Measurements from ENCODE around the gene TLR9.

Gene TLR9

GRCh38 chr3:52232279-52233107 is 7.0 kb upstream of the TLR9 start:
- no peak for DNase-seq (ENCODE audit: low spot score)

GRCh38 chr3:52231502-52232278 is 6.2 kb upstream of the TLR9 start:
- peak; percentile 85 for DNase-seq (ENCODE audit: low spot score)

DNA sequence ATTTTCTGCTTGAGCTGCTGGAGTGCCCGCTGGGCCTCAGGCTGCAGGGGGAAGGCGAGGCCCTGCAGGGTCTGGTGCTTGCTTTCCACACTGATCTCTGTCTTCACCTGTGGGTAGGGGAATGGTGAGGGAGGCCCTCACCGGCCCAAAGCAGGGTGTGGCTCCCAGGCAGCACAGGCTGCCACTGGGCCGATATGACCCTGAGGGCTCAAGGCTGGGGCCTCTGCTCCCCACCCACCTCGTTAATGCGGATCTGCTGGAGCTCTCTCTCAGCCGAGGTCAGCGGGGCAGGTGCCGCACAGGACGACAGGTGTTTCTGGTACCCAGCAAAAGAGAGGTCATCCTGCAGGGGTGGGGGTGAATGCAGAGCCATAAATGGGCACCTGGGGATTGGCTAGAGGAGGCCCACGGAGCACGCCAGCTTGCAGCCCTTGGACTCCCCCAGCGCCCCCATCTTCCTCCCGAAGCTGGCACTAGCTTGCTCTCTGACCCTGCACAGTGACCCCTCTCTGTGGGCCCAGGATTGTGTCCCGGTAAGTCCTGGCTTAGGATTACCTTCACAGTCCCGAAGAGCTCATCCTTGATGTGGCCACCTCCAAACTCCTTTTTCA is 5.5 kb upstream of the TLR9 start:
- no peak for DNase-seq (ENCODE audit: low spot score)

GRCh38 chr3:52230461-52230860 is 5.0 kb upstream of the TLR9 start:
- DNase-seq (ENCODE audit: low spot score), result no peak

DNA sequence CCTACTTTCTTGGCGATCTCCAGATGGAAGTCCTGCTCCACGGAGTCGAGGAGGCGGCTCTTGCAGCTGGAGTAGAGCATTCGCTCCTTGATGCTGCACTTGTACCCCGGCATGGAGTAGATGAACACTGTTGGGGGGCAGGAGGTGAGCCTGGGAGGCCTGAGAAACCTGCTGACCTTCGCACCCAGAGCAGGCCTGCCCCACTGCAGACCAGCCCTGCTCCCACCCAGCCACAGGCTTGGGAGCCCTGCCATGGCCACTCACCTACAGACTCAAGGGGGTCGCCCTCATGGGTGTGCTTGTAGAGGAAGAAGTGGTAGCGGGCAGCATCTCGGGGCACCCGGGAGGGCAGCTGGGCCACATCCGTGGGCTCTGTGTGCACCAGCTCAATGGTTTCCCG is 4.2 kb upstream of the TLR9 start:
- no peak for DNase-seq (ENCODE audit: low spot score)

- no peak for DNase-seq (ENCODE audit: low spot score)
These were observed 3.4 kb upstream of the TLR9 start for GRCh38 chr3:52228751-52229291.

DNA sequence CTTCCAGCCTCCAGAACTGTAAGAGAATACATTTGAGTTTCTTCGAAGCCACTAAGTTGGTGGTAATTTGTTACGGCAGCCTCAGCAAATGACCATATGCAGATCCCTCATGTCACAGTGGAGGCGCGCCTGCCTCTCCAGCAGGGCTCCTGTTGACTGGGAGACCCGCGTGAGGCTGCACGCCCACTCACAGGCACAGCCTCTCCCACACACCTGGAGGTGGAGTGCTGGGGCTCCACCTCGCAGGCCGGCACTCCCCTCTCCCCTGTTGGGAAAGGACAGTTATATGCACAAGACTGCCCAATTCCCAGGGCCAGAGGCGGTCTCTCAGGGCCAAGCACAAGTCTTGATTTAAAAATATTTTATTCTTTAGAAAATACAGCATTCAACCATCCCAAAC is 2.8 kb upstream of the TLR9 start:
- DNase-seq (ENCODE audit: low spot score), result no peak

- no peak for DNase-seq (ENCODE audit: low spot score)
These were observed 2.3 kb upstream of the TLR9 start for GRCh38 chr3:52227766-52228165.

DNA sequence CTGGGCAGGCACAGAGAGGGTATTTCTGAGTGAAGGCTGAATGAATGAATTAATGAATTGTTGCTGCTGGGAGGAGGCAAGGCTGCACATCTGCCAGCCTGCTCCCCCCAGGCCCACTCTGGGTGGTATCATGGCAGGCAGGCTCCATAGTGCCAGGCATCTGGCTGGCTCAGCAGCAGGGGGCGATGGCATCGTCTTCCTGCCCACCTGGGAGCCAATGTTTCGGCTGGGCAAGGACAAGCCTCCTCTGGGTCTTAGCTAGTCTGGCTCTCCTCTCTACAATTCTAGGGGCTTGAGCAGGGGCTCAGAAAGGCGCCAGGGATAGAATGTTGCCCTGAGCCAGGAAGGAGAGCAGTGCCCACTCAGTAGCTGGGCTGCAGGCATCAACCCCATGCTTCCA is 1.7 kb upstream of the TLR9 start:
- no peak for DNase-seq (ENCODE audit: low spot score)

DNA sequence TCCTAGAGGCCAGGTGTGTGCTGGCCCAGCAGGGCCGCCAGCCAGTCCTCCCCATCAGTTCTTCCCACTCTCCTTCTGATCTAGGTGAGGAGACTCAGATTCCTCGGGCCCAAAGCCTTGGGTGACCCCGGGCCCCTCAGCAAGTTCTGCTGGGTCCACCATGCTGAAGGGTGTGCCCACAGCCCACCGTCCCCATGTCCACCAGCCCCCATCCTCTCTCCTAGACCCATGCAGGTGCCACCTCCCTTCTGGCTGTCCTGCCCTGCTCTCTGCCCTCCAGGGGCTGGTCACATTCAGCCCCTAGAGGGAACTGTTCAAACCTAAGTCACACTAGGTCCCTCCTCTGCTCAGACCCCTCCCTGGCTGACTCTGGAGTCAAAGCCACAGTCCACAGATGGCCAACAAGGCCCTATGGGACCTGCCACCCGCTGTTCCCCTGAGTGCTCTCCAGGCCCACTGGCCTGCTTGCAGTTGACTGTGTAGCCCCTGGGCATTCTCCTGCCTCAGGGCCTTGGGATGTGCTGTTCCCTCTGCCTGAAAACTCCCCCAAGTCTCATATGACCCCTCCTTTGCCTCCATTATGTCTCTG is 878 bp upstream of the TLR9 start:
- DNase-seq (ENCODE audit: low spot score), result no peak

DNA sequence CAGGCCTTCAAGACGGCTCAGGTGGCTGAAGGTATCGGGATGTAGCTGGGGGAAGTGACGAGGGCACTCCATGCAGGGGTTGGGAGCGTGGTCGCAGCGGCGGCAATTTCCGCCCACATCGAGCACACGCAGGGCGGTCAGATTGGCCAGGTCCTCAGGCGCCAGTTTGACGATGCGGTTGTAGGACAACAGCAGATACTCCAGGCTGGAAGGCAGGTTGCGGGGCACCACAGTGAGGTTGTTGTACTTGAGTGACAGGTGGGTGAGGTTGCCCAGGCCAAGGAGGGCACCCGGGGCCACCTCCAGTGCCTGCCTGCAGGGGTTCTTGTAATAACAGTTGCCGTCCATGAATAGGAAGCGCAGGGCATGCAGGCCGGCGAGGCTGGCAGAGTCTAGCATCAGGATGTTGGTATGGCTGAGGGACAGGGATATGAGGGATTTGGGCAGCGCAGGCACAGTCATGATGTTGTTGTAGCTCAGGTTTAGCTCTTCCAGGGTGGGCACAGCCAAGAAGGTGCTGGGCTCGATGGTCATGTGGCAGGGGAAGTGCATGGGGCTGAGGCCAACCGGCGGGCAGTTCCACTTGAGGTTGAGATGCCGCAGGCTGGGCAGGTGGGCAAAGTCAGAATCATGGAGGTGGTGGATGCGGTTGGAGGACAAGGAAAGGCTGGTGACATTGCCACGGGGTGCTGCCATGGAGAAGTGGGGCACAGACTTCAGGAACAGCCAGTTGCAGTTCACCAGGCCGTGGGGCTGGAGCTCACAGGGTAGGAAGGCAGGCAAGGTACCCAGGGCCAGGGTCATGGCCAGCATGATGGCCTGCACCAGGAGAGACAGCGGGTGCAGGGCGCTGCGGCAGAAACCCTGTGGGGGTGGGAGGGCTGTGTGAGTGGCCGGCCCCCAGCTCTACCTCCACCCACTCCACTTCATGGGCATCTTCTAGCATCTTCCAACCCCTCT is 1.7 kb downstream of the TLR9 start:
- no peak for DNase-seq (ENCODE audit: low spot score)

DNA sequence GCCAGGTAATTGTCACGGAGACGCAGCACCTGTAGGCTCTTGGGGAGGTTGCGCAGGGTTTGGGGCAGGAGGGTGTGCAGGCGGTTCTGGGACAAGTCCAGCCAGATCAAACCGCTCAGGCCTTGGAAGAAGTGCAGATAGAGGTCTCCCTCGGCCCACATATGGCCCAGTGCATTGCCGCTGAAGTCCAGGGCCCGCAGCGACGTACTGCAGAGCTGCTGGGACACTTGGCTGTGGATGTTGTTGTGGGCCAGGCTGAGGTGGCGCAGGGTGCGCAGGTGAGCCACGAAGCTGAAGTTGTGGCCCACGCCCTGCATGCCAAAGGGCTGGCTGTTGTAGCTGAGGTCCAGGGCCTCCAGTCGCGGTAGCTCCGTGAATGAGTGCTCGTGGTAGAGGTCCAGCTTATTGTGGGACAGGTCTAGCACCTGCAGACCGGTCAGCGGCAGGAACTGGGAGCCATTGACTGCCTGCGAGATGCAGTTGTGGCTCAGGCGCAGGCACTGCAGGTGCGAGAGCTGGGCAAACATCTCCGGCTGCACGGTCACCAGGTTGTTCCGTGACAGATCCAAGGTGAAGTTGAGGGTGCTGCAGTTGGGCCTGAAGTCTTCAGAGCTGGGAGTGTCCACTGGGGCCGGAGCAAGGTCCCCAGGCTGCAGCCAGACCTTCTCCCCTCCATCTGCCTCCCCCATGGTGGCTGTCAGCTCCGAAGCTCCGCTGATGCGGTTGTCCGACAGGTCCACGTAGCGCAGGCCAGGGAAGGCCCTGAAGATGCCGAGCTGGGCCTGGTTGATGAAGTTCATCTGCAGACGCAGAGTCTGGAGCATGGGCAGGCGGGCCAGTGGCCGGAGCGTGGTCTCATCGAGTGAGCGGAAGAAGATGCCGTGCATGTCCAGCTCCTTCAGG is 2.9 kb downstream of the TLR9 start:
- DNase-seq (ENCODE audit: low spot score), result no peak

DNA sequence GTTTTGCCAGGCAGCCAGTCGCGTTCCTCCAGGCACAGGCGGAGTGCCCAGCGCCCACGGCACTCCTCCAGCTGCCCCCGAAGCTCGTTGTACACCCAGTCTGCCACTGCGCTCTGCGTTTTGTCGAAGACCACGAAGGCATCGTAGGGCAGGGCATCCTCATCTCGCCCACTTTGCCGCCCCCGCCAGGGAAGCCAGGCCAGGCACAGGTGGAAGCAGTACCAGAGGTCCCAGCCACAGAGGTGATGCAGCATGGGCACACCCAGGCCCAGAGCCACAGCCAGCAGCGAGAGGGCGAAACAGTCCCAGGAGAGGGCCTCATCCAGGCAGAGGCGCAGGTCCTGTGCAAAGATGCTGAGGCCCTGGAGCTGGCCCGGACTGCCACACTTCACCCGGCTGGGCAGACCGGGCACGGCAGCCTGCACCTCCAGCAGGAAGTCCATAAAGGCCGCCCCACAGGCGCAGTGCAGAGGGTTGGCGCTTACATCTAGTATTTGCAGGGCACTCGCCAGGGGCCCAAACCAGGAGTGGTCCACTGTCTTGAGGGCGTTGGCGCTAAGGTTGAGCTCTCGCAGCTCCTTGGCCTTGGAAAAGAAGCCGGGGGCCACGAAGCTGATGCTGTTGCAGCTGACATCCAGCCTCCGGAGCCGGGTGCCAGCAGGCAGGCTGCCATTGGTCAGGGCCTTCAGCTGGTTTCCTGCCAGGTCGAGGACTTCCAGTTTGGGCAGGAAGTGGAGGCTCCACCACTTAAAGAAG is 3.7 kb downstream of the TLR9 start:
- no peak for DNase-seq (ENCODE audit: low spot score)

DNA sequence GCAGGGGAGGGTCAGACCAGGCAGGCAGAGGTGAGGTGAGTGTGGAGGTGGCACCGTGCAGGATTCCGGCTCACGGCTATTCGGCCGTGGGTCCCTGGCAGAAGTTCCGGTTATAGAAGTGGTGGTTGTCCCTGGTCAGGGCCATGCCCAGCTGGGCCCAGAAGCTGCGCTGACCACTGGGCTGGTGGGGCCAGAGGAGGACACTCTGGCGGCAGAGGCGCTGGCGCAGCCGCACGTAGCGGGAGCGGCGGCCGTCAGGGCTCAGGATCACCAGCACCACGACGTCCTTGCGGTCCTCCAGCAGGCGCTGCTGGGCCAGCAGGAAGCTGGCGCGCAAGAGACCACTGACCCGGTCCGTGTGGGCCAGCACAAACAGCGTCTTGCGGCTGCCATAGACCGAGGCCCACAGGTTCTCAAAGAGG is 4.3 kb downstream of the TLR9 start:
- DNase-seq (ENCODE audit: low spot score), result no peak

- peak; percentile 90 for DNase-seq (ENCODE audit: low spot score)
These were observed 4.9 kb downstream of the TLR9 start for GRCh38 chr3:52220380-52221026.

- no peak for DNase-seq (ENCODE audit: low spot score)
These were observed 6.4 kb downstream of the TLR9 start for GRCh38 chr3:52218937-52219650.

- DNase-seq (ENCODE audit: low spot score), result no peak
These were observed 7.0 kb downstream of the TLR9 start for GRCh38 chr3:52218454-52218853.

- no peak for DNase-seq (ENCODE audit: low spot score)
These were observed 7.4 kb downstream of the TLR9 start for GRCh38 chr3:52218026-52218425.

Data from activated CD4-positive, alpha-beta T cell treated with anti-CD3 and anti-CD28 coated beads, Interleukin-2, Interleukin-4, amounts not matched to agents 100 ng/mL and 50 ng/mL, durations not matched to agents 16 hours and 8 hours (primary cell).